ENCODE results near the gene ARID1B.

DNA sequence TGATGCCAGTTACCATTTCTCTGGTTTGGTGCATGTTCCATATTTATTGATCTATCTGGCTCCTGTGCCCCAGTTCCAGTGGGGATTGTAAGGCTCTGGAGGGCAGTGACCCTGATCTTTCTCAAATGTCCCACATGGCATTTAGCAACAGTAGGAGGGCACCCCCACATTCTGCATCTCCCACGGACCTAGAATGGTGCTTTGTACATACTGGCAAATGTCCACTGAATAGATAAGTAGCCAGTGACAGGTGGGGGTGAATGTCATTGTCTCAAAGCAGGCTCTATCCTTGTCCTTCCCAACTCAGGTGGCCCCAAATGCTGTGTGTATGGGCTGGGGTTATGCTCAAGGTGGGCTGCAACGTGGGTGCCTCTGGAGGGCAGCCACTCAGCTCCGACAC, 462.0 kb downstream of the ARID1B start:
- TF ChIP-seq, protein P1, sequence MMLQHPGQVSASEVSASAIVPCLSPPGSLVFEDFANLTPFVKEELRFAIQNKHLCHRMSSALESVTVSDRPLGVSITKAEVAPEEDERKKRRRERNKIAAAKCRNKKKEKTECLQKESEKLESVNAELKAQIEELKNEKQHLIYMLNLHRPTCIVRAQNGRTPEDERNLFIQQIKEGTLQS (IDR thresholded peaks at IDR 0.05): no peak
- no peak for TF ChIP-seq RAD21 (IDR thresholded peaks at IDR 0.05)

All from liver (tissue), 2 donors.